GM19025 (cell line): ENCODE results near the gene UVRAG.
"Not testable (repeated sequence)": the region's sequence is repeated elsewhere in the genome, so short reads cannot be mapped to it uniquely, and the experiment has no call there.

Experiments used
- ATAC-seq: cut with Tn5 transposase; IDR thresholded peaks from one replicate; pipeline ENCODE4 v1.9.1; 2021; ENCODE audit warnings: mild to moderate bottlenecking, low read depth, moderate library complexity; ENCODE audit not compliant: unreplicated experiment

UVRAG gene

GRCh38 chr11:75910426-75911145, 95.6 kb downstream of the UVRAG start:
- ATAC-seq, result no peak

- no peak for ATAC-seq
Measured at GRCh38 chr11:75911459-75911858, 96.4 kb downstream of the UVRAG start.

GRCh38 chr11:75913984-75914383, 99.0 kb downstream of the UVRAG start:
- ATAC-seq, result no peak

- no peak for ATAC-seq
Measured at GRCh38 chr11:75916882-75917281, 101.9 kb downstream of the UVRAG start.

- no peak for ATAC-seq
Measured at GRCh38 chr11:75918331-75918730, 103.3 kb downstream of the UVRAG start.

DNA sequence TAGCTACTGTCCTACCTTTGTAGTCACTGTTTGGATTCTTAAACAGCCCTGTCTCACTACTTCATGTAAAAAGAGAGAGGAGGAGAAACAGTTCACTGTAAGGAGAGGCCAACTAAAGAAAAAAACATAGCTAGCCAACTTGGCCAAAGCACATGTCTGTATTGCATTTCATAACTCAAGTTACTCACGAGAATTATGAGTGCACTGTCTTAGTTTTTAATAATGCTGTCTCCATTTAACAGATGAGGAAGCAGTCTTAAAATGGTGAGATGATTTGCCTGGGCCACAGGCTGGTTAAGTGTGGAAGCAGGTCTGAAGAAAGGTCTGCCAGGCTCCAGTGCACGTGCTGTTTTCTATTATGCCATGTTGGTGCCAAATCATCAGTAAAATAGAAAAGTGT, 104.5 kb downstream of the UVRAG start:
- ATAC-seq, result no peak

- ATAC-seq, result no peak
Measured at GRCh38 chr11:75920848-75921247, 105.8 kb downstream of the UVRAG start.

- no peak for ATAC-seq
Measured at GRCh38 chr11:75921808-75922207, 106.8 kb downstream of the UVRAG start.

DNA sequence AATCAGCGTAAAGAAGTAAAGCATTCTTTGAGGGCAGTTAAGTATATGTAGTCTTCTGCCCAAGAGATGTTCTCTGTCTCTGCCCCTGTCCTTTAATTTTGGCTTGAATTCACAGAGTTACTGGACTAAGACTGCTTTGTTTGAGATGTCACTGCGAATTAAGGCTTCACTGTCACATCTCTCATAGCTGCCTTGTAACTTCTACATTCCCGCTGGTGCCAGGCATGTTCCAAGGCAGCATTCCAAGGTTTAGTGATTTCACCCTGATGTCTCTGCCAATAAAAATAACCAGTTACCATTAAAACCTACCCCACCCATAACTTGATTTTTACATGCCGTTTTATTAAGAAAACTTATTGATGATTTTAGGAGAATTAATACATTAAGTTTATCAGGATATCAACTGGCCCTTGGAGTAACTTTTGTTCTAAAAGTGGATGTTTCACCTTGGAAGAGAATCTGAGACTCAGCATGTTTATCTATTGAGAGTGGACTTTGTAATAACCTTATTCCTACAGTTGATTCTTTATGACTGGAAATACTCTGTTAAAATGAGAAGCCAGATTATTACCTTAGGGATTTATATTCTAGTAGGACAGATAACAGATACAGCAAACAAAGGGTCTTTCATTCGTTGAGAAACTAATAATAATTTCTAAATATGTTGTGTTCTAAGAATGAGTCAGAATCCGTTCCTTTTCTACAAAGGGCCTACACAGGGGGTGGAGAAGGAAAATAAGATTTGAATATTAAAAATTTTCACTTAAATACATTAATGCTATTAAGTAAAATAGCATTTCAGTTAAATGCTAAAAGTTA, 110.2 kb downstream of the UVRAG start:
- no peak for ATAC-seq

- no peak for ATAC-seq
Measured at GRCh38 chr11:75925785-75926164, 110.8 kb downstream of the UVRAG start.

- no peak for ATAC-seq
Measured at GRCh38 chr11:75929706-75930105, 114.7 kb downstream of the UVRAG start.

- ATAC-seq, result no peak
Measured at GRCh38 chr11:75930534-75930933, 115.5 kb downstream of the UVRAG start.

GRCh38 chr11:75931124-75931523, 116.1 kb downstream of the UVRAG start:
- no peak for ATAC-seq

GRCh38 chr11:75933736-75934135, 118.7 kb downstream of the UVRAG start:
- ATAC-seq, result not testable (repeated sequence)

GRCh38 chr11:75934851-75935250, 119.8 kb downstream of the UVRAG start:
- ATAC-seq, result no peak

DNA sequence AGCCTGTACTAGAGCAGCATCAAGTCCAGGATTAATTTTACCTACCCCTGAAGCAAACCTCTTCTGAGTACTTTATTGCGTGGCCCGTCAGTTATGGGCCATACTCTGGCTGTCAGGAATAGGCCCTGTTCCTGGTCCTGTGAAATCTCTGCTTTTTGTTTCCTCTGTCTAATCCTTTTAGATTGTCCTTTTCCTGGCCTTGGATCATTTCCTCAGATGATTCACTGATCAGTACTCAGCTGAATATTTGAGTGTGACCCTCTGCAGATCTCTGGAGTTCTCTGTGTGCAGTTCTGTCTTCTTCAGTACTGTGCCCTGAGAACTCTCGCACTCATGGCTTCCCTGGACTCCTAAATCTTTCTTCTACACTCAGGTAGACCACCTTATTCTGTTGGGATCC, 123.5 kb downstream of the UVRAG start:
- ATAC-seq, result no peak

- no peak for ATAC-seq
Measured at GRCh38 chr11:75939516-75939915, 124.5 kb downstream of the UVRAG start.

DNA sequence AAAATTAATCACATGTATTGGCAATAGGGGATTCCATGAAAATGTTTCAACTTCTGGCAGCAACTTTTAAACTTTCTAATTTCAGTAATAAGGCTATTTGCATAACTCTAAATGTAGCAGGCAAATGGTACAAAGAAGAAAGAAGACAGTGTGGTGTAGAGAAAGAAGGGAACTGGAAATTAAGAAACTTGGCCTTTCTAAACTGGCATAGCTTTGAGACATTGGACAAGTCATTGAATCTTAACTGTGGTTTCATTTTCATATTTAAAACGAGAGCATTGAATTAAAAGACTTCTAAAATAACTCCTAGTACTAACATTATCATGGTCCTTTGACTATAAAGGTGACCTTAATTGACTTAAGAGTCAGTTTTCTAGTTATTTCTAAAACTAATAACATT, 125.0 kb downstream of the UVRAG start:
- no peak for ATAC-seq

- ATAC-seq, result no peak
Measured at GRCh38 chr11:75940911-75941310, 125.9 kb downstream of the UVRAG start.

DNA sequence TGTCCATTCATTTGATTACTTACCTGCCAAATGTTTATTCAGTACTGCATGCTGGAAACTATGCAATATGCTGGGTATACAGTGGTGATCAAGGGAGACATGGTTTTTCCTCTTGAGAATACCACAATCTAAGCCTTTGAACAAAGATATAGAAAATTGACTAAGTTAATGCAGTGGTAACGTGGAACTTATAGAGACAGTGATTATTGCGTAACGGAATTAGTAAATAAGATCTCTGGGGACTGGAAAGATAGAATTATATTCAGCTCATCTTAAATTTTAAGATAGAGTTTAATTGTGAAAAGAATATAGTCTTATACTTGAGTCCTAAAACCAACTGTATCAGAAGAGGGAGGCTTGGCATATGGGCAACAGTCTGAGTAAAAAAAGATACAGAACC, 129.5 kb downstream of the UVRAG start:
- ATAC-seq, result no peak

DNA sequence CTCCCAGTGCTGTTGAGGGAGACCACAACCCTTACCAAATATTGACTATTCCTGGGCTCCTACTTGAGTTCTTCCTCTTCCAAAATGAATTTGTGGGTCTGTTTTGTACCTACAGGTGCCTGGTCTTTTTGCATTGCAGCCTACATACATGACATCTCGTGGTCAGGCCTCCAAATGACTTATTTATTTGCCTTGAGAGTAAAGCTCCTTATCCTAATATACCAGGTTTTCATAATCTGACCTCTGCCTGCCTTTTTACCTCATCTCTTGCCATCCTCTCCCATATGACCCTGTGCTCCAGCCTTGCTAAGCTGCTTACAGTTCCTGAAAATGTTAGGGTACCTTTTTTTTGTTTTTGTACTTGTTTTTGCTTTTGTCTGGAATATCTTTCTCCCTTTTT, 130.4 kb downstream of the UVRAG start:
- ATAC-seq, result no peak

DNA sequence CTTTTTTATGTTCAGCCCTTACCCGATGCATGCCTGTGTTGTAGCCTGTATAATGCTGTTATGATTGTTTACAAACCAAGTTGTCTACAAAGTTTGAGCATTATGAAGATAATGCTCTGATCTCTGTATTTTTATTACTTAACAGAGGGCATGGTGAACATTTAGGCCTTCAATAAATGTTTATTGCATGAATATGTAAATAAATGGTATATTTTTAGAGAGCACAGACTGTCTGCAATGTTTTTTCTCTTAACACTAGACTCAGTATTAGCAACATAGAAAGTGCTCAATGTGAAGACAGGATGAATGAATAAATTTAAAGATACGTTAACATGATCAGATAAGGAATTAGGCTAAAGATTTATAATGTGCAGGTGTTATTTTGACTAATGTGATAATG, 130.9 kb downstream of the UVRAG start:
- ATAC-seq, result no peak
